ENCODE results near the gene FRZB.
A peak's percentile ranks its signal among the peaks of the same experiment; 100 is the strongest.
"Not testable (repeated sequence)": the region's sequence is repeated elsewhere in the genome, so short reads cannot be mapped to it uniquely, and the experiment has no call there.

Gene FRZB

GRCh38 chr2:182890305-182890704, 23.9 kb upstream of the FRZB start:
- DNase-seq (ENCODE audit: low read depth) = no peak

- DNase-seq (ENCODE audit: low read depth) = no peak
Observed at GRCh38 chr2:182887753-182888415, 21.4 kb upstream of the FRZB start.

DNA sequence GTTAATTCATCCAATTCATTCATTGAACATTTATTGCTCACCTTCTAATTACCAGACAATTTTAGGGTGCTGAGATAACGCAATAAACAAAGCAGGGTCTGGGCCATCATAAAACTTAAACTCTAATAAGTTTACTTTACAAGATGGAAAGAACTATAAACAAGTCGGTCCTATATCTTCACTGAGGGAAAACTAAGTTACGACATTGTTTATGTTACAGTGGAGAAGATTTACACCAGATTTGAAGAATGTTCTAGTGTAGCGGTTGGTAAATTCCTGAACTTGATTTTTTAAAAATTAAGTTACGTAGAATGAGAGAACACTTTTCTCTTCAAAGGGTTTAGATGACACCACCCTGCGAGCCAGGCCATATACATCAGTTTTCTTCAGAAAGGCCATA, 20.7 kb upstream of the FRZB start:
- DNase-seq (ENCODE audit: low read depth) = peak; percentile 70

DNA sequence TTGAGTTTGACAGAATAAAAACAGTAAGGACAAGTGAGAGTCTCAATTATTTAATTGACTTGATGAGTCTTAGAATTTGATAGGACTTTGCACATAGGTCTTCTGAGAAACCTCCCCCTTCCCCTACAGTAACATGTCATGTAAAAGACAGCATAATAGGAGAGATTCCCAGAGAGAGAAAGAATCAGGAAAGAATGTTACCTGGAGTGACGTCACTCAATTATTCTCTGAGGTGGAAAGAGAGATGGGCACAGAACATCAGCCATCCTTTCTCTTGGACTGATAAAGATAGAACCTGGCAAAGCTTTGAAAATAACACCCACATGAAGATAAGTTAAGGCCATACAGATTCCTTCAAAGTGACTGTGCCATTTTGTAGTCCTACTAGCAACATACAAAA, 19.3 kb upstream of the FRZB start:
- no peak for DNase-seq (ENCODE audit: low read depth)

- peak; percentile 88 for DNase-seq (ENCODE audit: low read depth)
Observed at GRCh38 chr2:182883451-182883850, 17.0 kb upstream of the FRZB start.

DNA sequence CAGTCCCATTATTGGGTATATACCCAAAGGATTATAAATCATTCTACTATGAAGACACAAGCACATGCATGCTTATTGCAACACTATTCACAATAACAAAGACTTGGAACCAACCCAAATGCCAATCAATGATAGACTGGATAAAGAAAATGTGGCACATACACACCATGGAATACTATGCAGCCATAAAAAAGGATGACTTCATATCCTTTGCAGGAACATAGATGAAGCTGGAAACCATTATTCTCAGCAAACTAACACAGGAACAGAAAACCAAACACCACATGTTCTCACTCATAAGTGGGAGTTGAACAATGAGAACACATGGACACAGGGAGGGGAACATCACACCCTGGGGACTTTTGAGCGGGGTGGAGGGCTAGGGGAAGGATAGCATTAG, 13.7 kb upstream of the FRZB start:
- not testable (repeated sequence) for DNase-seq (ENCODE audit: low read depth)

GRCh38 chr2:182876653-182877052, 10.2 kb upstream of the FRZB start:
- DNase-seq (ENCODE audit: low read depth) = not testable (repeated sequence)

GRCh38 chr2:182870227-182870626, 3.8 kb upstream of the FRZB start:
- peak; percentile 49 for DNase-seq (ENCODE audit: low read depth)

DNA sequence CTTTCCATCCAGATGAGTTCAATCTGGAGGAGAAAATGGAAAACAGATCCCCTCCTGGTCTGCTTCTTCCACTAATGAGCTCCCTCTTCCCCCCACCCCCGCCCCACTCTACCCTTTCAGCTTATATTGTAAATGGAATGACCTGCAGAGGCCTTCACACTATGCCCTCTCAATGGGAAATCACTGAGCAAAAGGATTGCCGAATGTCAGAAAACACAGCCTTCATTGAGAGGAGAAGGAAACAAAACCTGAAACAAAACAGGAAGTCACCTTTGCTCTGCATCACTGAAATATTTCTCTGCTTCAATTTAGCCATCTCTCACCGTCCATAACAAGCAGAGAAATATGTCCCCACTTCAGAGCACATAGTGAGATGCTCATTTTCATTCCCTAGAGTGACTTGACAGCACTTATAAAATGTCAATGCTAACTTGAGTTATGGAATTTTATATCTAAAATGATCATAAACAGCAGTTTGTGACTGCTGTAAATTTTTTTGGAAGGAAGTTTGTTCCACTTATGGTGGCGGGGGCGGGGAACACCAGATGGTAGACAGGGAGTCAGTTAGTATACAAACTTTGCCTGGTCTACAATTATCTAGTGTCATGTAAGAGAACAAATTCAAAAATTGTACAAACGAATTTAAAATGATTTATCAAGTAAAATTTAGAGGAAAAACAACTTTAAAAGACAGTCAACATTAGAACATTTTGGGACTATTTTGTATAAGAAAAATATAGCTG, 1.8 kb upstream of the FRZB start:
- DNase-seq (ENCODE audit: low read depth) = no peak

DNA sequence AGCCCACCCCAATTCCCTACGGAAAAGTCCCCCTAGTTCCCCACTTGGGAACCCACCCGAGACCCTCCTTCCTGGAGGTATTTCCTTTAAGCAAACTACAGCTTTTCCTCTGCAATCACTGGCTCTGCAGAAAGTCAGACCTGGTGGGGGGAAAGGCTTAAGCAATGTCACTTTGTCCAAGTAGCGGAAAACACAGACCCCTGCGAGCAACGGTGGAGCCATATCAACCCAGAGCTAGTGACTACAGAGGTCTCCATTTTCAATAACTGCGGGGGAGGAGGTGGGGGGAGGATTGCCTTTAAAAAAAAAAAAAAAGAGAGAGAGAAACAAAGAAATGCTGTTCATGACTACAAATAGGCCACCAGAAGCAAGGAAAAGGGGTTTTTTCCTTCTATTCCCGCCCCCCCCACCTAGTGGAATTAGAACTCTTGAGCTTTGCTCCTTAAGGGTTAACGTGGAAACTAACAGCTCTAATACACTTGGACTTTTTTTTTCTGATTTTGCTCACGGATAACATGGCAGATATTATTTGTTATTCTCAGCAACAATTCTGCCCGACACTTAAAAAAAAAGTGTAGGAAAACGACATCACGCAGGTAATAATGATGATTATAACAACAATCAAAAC, 1.1 kb upstream of the FRZB start:
- DNase-seq (ENCODE audit: low read depth) = no peak

DNA sequence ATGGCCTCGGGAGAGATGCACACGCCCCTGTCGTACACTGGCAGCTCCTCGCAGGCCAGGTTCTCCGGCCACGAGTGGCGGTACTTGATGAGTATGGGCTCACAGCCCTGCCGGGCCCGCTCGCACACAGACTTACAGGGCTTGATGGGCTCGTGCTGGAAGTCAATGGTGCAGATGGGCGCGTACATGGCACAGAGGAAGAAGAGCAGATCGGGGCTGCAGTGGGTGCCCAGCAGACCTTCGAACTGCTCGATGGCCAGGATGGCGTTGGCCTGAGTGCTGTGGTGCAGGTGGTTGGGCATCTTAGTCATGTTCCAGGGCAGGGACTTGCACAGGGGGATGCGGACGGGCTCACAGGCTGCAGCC, 359 bp downstream of the FRZB start:
- peak; percentile 32 for DNase-seq (ENCODE audit: low read depth)

GRCh38 chr2:182864949-182865570, 1.4 kb downstream of the FRZB start:
- DNase-seq (ENCODE audit: low read depth) = no peak

DNA sequence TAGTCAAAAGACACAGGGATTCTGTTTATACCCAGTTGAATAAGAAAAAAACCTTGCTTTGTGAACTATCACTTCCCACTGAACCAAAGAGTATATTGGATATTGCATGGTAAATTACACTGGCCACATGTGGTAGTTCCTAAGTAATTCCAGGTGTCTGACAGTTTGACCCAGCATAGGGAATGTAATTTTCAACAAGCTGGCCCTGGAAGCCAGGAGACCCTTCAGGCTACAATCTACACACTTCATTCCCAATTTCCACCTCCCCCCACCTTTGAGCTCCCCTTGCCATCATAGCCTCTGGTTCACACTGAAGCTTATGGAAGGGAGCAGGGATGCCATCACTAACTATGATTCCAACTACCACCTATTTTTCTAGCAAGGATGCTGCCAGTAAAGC, 2.8 kb downstream of the FRZB start:
- no peak for DNase-seq (ENCODE audit: low read depth)

GRCh38 chr2:182862091-182862490, 4.3 kb downstream of the FRZB start:
- DNase-seq (ENCODE audit: low read depth) = peak; percentile 61

GRCh38 chr2:182860858-182861257, 5.6 kb downstream of the FRZB start:
- DNase-seq (ENCODE audit: low read depth) = no peak

- DNase-seq (ENCODE audit: low read depth) = peak; percentile 78
Observed at GRCh38 chr2:182858671-182859070, 7.8 kb downstream of the FRZB start.

DNA sequence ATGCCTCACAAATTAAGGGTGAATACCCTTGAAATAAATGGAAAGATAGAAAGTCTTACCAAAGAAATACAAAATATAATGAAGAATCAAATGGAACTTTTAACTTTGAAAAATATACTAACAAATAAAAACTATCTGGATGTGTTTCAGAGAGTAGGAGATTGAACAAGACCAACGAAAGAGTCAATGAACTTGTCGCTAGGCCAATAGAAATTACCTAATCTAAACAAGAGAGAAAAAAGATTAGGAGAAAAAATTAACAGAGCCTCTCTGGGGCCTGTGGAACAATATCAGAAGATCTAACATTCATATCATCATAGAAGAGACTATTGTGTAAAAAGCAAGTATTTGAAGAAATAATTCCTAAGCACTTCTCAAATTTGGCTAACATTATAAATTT, 11.1 kb downstream of the FRZB start:
- DNase-seq (ENCODE audit: low read depth) = no peak

GRCh38 chr2:182854375-182855105, 11.9 kb downstream of the FRZB start:
- DNase-seq (ENCODE audit: low read depth) = peak; percentile 71

- DNase-seq (ENCODE audit: low read depth) = no peak
Observed at GRCh38 chr2:182852801-182853200, 13.6 kb downstream of the FRZB start.

DNA sequence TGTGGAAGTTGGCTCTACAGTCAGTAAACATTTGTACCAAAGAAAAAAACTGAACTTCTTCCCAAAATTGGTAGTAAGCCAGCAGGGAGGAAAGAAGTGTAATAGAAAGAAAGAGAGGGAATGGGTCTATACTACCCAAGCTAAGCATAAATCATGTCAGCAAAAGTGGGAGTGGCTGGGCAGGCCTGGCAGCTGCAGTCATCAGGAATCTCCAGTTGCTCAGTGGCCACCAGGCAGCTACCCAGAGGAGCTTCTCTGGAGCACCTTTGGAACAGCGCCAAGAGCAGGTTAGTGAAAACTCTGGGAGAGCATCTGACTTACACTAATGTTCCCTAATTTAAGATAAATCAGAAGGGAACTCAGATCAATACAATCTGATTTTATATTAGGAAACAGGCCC, 14.3 kb downstream of the FRZB start:
- no peak for DNase-seq (ENCODE audit: low read depth)

- no peak for DNase-seq (ENCODE audit: low read depth)
Observed at GRCh38 chr2:182845794-182846417, 20.5 kb downstream of the FRZB start.

DNA sequence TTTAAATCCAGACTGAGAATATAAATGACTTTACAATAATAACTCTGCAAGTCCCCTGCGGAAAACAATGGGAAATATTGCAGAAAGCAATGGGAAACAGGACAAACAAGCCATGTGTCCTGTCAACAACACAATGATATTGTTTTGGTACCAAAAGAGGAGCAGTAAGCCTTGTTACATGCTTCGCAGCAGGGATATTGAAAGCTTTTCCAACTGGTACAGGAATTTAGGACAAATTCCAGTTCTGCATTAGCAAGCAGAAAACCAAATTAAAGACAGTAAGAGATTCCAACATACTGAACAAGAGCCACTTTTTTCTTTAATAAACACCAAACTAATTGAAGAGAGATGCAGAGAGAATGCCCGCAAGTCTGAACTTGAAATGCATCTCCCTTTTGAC, 30.0 kb downstream of the FRZB start:
- DNase-seq (ENCODE audit: low read depth) = no peak

Data from amniotic epithelial cell (primary cell).